Loucy (cell line): ENCODE results near the gene UNC13D.

Source experiments
- H2AFZ ChIP-seq: fragments of 200-600 bp; sonication (generic); 2 replicates; pipeline ENCODE4 v1.6.0; 2016; ENCODE audit warnings: antibody characterized with exemption, mild to moderate bottlenecking, low read length, moderate library complexity
- H3F3A ChIP-seq: fragments of 200-600 bp; 2 replicates; pipeline ENCODE4 v1.6.0; 2016; ENCODE audit warnings: antibody characterized with exemption, low read depth, mild to moderate bottlenecking
- H3K27me3 ChIP-seq: fragments of 200-600 bp; sonication (generic); 2 replicates; pipeline ENCODE4 v1.6.1; 2014; ENCODE audit warnings: low read length, mild to moderate bottlenecking; ENCODE audit not compliant: insufficient read depth, poor library complexity, severe bottlenecking
- H3K36me3 ChIP-seq: fragments of 200-600 bp; sonication (generic); 2 replicates; pipeline ENCODE4 v1.6.1; 2016; ENCODE audit warnings: low read length; ENCODE audit not compliant: insufficient read depth
- H3K4me1 ChIP-seq: fragments of 200-600 bp; sonication (generic); 2 replicates; pipeline ENCODE4 v1.5.1; 2014; ENCODE audit warnings: low read length, mild to moderate bottlenecking; ENCODE audit not compliant: insufficient read depth, poor library complexity, severe bottlenecking
- H3K4me2 ChIP-seq: fragments of 200-600 bp; sonication (generic); 2 replicates; pipeline ENCODE4 v1.6.0; 2014; ENCODE audit warnings: antibody characterized with exemption, low read length, low read depth, mild to moderate bottlenecking; ENCODE audit not compliant: poor library complexity, severe bottlenecking
- H3K4me3 ChIP-seq: fragments of 200-600 bp; sonication (generic); 2 replicates; pipeline ENCODE4 v1.5.1; 2014; ENCODE audit warnings: low read length, mild to moderate bottlenecking, mixed read lengths; ENCODE audit not compliant: poor library complexity, severe bottlenecking
- H3K79me2 ChIP-seq: fragments of 200-600 bp; sonication (generic); 2 replicates; pipeline ENCODE4 v1.6.1; 2014; ENCODE audit warnings: low read length; ENCODE audit not compliant: insufficient read depth
- H3K9ac ChIP-seq: fragments of 200-600 bp; sonication (generic); 2 replicates; pipeline ENCODE4 v1.6.0; 2014; ENCODE audit warnings: mild to moderate bottlenecking, low read depth, low read length, moderate library complexity; ENCODE audit not compliant: poor library complexity, severe bottlenecking
- H3K9me2 ChIP-seq: fragments of 200-600 bp; sonication (generic); replicated peaks from 2 replicates; pipeline ENCODE4 v1.6.1; 2016; ENCODE audit warnings: low read depth, low read length, mixed read lengths
- H3K9me3 ChIP-seq: fragments of 200-600 bp; sonication (generic); 2 replicates; pipeline ENCODE4 v1.6.1; 2014; ENCODE audit warnings: mild to moderate bottlenecking, antibody characterized with exemption, low read length, low read depth; ENCODE audit not compliant: insufficient read depth
- H4K20me1 ChIP-seq: fragments of 200-600 bp; sonication (generic); 2 replicates; pipeline ENCODE4 v1.6.0; 2014; ENCODE audit warnings: antibody characterized with exemption, low read length, mild to moderate bottlenecking; ENCODE audit not compliant: insufficient read depth, poor library complexity, severe bottlenecking
- CTCF ChIP-seq: fragments of 200-600 bp; sonication (generic); conservative IDR thresholded peaks from 2 replicates; pipeline ENCODE4 v1.5.1; 2014; ENCODE audit warnings: mild to moderate bottlenecking, antibody characterized with exemption, low read length
- EZH2phosphoT487 ChIP-seq: fragments of 200-600 bp; IDR thresholded peaks from 2 replicates; pipeline ENCODE4 v1.6.1; 2018; ENCODE audit warnings: antibody characterized with exemption, mild to moderate bottlenecking, moderate library complexity, borderline replicate concordance

Gene UNC13D

GRCh38 chr17:75831032-75831571 lies 13.1 kb downstream of the UNC13D start:
- Histone ChIP-seq H3K4me1 (peaks cover 24% of the 10 kb centered on the region), H2AFZ (no peak overlapping the region), H3K79me2 (peaks cover 4% of the 10 kb centered on the region; the same call in 1 of the 2 replicates), H3K36me3 (peaks cover 54% of the 10 kb centered on the region; the same call in 1 of the 2 replicates), H3K4me2 (no peak overlapping the region), H3K27me3 (no peaks in the 10 kb centered on the region), H3K9me3 (no peaks in the 10 kb centered on the region), H3F3A (no peaks in the 10 kb centered on the region), H4K20me1 (peaks cover 37% of the 10 kb centered on the region), H3K9me2 (no peaks in the 10 kb centered on the region), H3K9ac (no peak overlapping the region), H3K4me3 (no peak overlapping the region)
- TF ChIP-seq CTCF (no peak), EZH2phosphoT487 (no peak)

GRCh38 chr17:75830164-75831031 lies 13.8 kb downstream of the UNC13D start:
- Histone ChIP-seq H4K20me1 (peaks cover 33% of the 10 kb centered on the region), H2AFZ (no peak overlapping the region), H3K9me2 (no peaks in the 10 kb centered on the region), H3K4me3 (no peak overlapping the region), H3K79me2 (peaks cover 4% of the 10 kb centered on the region; the same call in 1 of the 2 replicates), H3K9ac (no peak overlapping the region), H3F3A (no peaks in the 10 kb centered on the region), H3K27me3 (no peaks in the 10 kb centered on the region), H3K9me3 (no peaks in the 10 kb centered on the region), H3K36me3 (peaks cover 52% of the 10 kb centered on the region; the same call in 1 of the 2 replicates), H3K4me2 (no peak overlapping the region), H3K4me1 (peaks cover 24% of the 10 kb centered on the region)
- TF ChIP-seq EZH2phosphoT487: no peak
- TF ChIP-seq CTCF: peak; percentile 74

- Histone ChIP-seq H3K4me1 (peaks cover 24% of the 10 kb centered on the region), H3K36me3 (peaks cover 49% of the 10 kb centered on the region; the same call in 1 of the 2 replicates), H4K20me1 (peaks cover 33% of the 10 kb centered on the region), H3K9me2 (no peaks in the 10 kb centered on the region), H2AFZ (no peak overlapping the region), H3K9ac (no peak overlapping the region), H3K27me3 (no peaks in the 10 kb centered on the region), H3K4me3 (no peak overlapping the region), H3K4me2 (no peak overlapping the region), H3F3A (no peaks in the 10 kb centered on the region), H3K9me3 (no peaks in the 10 kb centered on the region), H3K79me2 (peaks cover 4% of the 10 kb centered on the region; the same call in 1 of the 2 replicates)
- no peak for TF ChIP-seq EZH2phosphoT487
- TF ChIP-seq CTCF: no peak
Observed at GRCh38 chr17:75829747-75830146, 14.5 kb downstream of the UNC13D start.
